NCI-H345 treated with DMSO at 0.1 percent for 48 hours (cell line): ENCODE data around the gene SPRYD3.
"Not testable (repeated sequence)": the region's sequence is repeated elsewhere in the genome, so short reads cannot be mapped to it uniquely, and the experiment has no call there.

Experiments
- DNase-seq: peaks from one replicate; lab custom pipeline; 2025; ENCODE audit not compliant: unreplicated experiment; lab: John Stamatoyannopoulos, UW

SPRYD3 gene

DNA sequence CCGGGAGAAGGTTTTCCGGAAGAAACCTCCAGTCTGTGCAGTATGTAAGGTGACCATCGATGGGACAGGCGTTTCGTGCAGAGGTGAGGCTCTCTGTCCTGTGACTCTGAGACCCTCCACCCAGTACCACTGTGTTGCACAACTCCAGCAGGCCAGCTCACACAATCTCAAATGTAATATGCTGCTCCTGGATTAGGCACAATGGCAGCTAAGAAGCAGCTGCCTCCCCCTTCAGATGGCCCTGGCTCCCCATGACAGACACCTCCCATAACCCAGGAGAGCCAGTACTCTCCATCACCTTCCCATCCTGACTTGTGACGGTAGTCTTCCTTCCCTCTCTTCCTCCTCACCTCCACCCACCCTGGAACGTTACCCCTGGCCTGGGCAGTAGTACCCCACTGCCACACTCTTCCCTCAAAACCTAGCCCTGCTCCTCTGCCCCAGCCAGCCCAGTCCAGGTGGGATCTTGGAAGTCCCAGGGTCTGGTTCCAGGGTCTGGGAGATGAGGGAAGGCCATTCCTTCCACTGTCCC is 27.2 kb downstream of the SPRYD3 start:
- no peak for DNase-seq

GRCh38 chr12:53051058-53051880 is 27.9 kb downstream of the SPRYD3 start:
- no peak for DNase-seq

- no peak for DNase-seq
Measured at GRCh38 chr12:53050426-53051057, 28.6 kb downstream of the SPRYD3 start.

- no peak for DNase-seq
Measured at GRCh38 chr12:53049571-53050318, 29.4 kb downstream of the SPRYD3 start, which contains the start of gene TNS2. Gene TNS2, plus strand, starts transcription at chr12:53050065. Its CDS starts 121 bp downstream, at chr12:53050186.

DNA sequence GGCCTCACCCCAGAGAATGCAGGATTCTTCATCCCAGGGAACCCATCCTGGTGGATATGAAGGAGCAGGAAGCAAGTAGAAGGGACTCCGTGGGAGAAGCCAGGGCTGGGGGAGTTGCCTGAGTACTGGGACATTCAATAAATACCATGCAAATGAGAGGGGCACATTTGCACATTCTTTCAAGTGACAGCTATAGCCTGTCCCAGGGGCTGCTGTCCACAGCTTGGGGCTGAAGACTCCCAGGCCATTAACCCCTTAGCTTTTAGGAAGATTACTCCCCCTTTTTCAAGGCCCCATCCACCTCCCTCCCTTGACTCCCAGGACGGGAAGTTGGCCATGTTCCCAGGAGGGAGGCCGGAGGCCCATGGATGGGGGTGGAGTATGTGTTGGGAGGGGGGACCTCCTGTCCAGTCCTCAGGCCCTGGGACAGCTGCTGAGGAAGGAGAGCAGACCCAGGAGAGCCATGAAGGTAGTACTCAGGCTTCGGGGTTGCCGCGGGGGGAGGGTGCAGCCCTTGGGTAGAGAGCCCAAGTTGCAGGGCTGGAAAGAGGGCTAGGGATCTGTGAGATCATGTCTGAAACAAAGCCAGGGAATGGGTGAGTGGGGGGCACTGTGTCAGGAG is 30.3 kb downstream of the SPRYD3 start:
- no peak for DNase-seq

GRCh38 chr12:53048033-53048779 is 31.0 kb downstream of the SPRYD3 start:
- no peak for DNase-seq

- peak; percentile 18 for DNase-seq
Measured at GRCh38 chr12:53047221-53048032, 31.8 kb downstream of the SPRYD3 start.

DNA sequence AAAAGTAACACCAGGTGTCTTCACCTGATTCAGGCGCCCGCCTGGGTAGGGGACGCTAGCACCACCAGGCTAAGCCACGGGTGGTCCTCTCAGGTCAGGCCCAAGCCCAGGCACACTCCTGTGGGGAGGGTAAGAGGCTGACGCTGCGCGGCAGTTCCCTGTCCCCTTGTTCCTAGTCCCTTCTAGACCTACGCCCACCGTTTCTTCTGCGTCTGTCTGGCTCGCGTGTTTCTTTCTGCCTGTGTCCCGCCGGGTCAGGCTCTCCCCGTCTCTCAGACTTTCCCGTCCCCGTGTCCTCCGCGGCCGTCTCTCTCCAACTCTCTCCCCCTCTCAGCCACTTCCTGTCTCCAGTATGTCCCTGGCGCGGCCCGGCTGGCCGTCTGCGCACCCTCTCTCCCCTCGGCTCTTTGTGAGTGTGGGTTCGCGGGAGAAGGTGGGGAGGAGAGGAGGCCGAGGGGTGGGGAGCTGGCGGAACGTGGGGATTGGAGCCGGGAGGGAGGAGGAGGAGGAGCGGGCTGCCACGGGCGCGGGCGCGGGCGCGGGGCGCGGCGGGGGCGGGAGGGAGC is 32.5 kb downstream of the SPRYD3 start:
- DNase-seq: no peak

DNA sequence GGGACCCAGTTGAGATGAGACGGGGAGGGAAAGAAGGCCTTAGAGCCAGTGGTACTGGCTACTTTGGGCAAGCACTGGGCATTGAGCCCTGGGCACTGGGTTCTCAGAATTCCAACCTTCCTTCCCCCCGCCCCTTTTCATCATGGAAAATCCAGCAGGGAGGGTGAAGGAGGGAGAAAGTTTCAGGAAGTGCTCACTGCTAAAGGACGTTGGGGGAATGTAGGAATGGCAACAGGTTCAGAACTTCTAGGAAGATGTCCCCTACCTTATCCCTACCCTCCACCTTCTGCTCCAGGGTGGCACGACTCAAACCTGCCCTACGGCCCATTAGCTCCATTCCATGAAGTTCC is 33.5 kb downstream of the SPRYD3 start:
- no peak for DNase-seq

DNA sequence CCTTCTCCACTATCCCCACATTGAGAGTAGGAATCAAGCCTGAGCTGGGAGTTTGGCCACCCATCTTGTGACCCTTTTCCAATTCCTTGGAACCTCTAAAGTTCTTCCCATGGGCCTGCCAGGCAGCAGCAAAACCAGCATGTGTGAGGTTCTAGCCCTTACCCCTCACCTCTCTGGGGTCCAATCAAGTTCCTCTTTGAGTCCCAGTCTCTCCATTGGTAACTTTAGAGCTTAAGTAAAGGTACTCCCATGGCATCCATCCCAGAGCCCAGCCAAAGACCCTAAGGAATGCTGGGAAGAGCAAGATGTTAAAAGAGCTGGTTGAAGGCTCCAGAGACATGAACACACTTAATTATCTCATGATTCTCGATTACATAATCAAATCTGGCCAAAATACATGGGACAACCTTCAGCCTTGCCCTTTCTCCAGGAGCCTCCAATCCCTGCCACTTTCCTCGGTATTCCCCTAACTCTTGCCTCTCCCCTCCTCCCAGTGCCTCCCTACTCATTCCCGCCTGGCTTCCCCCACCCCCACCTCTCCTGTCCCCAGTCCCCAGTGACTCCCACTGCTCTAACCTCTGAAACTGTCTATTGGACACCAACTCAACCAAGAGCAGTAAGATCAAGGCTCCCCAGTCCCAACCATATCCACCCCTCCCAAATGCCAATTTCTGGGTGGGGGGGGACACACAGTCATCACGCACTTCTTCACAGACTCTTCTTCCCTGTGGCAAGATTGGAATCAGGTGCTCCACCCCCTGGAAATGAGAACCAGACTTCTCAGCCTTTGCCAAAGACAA is 34.1 kb downstream of the SPRYD3 start:
- no peak for DNase-seq

DNA sequence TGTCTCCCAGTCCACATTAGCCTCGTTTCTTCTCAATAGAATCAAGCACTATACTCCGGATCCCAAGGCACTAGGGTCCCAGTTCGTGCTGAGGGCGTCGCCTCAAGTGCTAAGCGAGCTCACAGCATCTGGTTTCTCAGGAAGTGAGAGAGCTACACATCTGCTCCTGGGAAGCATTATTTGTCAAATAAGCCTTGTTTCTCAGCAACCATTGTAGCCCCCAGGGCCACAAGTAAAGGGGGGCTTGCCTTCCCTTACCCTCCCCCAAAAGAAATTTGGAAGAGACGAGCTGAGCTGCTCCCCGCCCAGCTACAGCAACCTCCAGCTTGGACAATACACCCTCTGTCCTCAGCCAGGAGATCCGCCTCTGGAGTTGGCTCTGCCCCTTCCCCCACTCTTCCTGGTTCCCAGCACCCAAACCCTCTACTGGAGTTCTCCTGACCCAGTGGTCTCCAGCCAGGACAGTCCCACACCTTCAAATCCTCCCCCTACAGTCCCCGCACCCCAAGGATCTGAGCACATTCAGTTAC is 35.1 kb downstream of the SPRYD3 start:
- DNase-seq: no peak

- no peak for DNase-seq
Measured at GRCh38 chr12:53042607-53043454, 36.4 kb downstream of the SPRYD3 start.

DNA sequence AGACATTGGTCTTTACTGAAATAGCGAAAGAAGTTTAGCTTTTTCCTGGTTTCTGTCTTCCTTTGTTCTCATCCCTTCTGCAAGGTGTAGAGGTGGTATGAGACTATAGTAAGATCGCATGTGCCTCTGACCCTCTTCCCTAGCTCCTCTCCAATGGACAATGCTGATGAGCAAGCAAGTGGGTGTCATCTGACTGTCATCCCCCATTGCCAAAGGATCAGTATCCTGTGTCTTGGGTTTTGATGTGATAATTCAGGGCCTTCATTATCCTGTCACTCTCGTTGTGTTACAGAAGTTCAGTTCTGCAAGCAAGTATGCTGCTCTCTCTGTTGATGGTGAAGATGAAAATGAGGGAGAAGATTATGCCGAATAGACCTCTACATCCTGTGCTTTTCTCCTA is 39.3 kb downstream of the SPRYD3 start:
- no peak for DNase-seq

- DNase-seq: no peak
Measured at GRCh38 chr12:53036802-53037201, 42.4 kb downstream of the SPRYD3 start.

GRCh38 chr12:53034459-53034858 is 44.7 kb downstream of the SPRYD3 start:
- no peak for DNase-seq

DNA sequence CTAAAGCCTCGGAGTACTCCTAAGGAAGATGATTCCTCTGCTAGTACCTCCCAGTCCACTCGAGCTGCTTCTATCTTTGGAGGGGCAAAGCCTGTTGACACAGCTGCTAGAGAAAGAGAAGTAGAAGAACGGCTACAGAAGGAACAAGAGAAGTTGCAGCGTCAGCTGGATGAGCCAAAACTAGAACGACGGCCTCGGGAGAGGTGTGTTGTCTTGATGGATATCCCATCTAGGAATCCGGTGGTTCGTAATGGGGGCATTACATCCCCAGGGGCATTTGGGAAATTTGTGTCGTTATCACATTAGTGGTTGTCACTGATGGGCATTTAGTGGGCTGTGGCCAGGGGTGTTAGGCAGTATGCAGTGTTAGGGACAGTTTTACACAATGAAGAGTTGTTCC is 45.4 kb downstream of the SPRYD3 start:
- not testable (repeated sequence) for DNase-seq

DNA sequence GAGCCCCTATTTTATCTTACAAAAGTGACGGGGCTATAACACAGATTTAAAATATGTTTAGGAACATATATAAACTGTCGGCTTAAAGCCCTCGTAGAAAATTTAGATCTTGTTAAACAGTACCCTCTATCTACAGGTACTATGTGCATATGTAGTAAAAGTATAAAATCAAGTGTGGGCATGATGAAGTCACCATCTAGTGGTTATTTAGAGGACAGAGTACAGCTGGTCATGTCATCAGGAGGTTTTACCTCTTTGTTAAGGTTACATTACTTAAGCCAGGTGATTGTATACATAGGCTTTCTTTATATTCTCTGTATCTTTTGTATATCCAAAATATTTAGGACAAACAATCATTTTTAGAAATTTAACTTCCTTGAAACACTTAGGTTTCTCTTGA is 47.6 kb downstream of the SPRYD3 start:
- no peak for DNase-seq
